NCI-H128 (cell line): Measurements from ENCODE around the gene BBIP1.
A peak's percentile ranks its signal among the peaks of the same experiment; 100 is the strongest.

Source experiments
- DNase-seq: peaks from one replicate; lab custom pipeline; 2025; ENCODE audit not compliant: unreplicated experiment; lab: John Stamatoyannopoulos, UW

Gene BBIP1, protein sequence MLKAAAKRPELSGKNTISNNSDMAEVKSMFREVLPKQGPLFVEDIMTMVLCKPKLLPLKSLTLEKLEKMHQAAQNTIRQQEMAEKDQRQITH

DNA sequence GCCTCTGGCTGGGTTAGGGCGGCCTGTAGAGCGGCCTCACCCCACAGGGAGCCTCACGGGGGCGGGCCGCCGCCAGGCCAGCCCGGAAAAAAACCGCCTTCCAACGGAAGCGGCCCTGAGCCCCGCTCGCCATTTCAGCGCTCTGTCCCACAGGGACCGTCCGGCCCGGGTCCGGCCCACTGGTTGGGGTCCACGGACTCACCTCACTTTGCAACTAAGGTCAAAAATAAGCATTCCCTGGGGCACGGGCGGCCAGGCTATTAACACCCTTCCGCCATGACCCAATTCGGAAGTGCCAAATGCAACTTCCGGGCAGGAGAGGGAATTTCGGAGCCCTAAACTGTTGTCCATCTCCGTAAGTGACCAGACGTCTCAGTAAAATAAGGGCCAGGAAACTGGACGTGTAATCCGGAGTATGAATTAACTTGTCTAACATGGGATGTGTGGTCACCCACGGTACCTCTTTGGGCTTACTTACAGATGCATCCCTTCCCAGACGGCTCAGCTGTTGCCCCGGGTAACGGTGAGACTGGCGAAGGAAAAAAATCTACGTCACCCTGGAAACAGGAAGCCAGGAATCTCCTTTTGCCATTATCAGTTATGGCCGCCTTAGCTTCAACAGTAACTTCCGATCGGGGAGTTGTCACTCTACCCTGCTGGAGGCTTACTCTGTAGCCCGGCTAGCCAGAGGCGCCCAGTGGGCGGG lies at the start of gene BBIP1:
Gene BBIP1 (minus strand): TSS at position 538 of the 706 bp plus-strand sequence. CDS start 1,023 bp downstream, outside the sequence.
- peak; percentile 95 for DNase-seq

DNA sequence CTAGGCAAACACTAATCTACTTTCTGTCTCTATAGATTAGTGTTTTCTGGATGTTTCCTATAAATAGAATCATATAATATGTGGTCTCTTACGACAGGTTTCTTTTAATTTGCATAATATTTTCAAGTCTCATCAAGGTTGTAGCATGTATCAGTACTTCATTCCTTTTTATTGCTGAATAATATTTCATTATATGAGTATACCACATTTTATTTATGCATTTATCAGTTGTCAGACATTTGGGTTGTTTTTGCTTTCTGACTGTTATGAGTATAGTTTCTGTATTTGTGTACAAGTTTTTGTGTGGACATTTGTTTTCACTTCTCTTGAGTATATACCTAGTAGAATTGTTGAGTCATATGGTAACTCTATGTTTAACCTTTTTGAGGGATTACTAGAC lies 48.7 kb upstream of the BBIP1 start:
- DNase-seq = no peak

DNA sequence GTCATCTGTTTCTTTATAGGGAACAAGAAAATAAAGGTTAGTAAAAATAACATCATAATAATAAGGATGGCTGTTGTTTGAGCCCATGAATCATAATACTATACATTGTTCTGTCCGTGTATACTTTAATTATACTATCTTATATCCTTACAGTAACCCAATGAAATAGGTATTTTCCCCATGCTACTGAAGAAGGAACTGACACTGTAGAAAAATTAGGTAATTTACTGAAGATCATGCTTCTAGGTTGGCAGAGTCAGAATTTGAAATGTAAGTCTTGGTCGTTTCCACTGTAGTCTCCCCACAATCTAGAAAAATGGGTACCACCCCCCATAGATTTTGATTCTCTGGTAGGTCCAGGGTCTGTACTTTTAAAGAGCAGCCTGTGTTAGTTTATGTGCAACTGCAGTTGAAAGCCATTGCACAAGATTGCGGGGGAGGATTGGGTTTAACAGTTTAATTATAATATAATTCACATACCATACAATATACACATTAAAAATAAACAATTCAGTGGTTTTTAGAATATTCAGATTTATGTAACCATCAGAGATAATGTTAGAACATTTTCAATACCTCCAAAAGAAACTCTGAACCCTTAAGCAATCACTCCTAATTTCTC lies 48.1 kb upstream of the BBIP1 start:
- DNase-seq = no peak

DNA sequence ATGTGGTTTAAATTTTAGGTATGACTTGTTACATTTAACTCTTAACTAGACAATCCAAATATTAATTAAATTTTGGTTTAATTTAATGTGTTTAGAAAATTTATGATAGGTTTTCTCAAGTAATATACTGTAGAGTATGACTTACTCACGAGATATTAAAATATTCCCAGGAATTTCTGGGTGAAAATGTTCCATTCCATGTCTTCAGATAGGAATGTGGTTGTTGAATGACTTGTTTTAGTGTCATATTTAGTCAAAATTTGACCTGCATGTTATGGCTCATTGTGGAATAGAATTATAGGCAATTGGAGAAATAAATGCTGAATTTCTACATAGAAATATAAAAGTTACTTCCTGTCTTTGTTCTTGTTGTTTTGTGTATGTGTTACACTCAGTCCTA lies 47.2 kb upstream of the BBIP1 start:
- no peak for DNase-seq

DNA sequence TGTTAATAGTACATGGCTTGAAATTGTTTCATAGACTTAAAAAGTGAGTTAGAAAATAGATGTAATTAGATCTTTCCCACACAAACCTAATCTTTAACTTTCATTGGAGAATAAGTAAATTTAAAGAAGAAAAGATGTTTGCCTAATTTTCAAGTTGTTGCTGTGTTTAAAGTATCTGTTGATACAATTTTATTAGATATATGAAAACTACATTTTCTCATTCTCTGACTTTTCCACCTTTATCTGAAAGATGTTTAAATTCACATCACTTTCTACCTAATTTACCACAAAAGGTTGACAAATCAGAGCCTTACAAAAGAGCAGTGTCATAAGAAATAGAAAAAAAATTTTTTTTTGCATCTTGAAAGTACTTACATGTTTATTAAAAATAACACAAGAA lies 46.2 kb upstream of the BBIP1 start:
- no peak for DNase-seq

DNA sequence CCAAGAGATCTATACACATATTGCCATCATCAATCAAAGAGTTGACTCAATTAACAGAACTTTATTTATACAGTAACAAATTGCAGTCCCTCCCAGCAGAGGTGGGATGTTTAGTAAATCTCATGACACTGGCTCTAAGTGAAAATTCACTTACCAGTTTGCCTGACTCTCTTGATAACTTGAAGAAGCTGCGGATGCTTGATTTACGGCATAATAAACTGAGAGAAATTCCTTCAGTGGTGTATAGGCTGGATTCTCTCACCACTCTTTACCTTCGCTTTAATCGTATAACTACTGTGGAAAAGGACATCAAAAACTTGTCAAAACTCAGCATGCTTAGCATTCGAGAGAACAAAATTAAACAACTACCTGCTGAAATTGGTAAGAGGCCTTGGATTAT lies 45.7 kb upstream of the BBIP1 start:
- no peak for DNase-seq

DNA sequence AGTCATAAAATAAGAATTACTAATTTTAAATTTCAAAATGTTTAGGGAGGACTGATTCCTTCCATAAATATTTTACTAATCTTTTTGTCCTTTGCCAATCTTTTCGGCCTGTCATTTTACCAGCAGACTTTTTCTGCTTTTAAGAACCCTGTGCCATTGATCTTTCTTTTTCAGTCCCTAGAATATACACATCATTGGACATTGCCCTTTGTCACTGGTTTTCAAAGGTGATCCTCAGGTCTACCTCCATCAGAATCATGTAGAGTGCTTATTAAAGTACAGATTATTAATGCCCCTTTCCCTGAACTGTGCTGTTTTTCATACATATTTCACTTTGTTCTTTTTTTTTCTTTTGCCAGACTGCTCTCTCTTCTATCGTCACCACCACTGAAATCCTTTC lies 44.2 kb upstream of the BBIP1 start:
- no peak for DNase-seq

DNA sequence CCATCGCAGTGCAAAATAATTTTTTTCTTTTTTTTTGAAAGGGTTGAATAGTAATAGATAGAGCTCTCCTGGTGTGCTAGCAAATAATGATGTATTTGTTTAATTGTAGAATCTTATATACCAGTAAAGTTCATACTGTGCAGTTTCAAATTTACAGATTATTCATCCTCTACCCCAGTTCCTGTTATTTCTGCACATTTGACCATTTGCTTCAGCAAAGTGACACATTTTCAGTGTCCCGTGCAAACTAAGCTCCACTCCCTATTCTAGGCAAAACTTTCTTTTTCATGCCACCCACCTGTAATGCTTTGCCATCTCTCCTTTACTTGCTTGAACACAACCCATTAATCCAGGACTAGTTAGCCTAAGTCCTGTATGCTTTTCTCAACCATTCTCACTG lies 43.5 kb upstream of the BBIP1 start:
- no peak for DNase-seq

DNA sequence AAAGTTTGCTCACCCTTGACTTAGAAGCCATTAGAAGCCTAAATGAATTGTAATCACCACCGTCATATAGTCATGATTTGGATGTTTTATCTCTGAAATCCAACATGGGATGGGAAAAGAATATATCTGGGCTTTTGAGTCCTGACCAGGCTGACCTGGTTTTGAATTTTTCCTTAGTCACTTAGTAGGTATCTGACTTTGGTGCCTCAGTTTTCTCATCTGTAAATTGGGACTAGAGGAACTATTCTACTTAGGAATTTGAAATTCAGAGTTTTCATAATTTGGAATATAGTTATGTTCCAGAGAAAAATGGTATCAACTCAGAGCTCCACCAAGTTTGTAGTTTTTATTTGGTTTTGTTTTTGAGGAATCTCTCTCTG lies 41.3 kb upstream of the BBIP1 start:
- no peak for DNase-seq

DNA sequence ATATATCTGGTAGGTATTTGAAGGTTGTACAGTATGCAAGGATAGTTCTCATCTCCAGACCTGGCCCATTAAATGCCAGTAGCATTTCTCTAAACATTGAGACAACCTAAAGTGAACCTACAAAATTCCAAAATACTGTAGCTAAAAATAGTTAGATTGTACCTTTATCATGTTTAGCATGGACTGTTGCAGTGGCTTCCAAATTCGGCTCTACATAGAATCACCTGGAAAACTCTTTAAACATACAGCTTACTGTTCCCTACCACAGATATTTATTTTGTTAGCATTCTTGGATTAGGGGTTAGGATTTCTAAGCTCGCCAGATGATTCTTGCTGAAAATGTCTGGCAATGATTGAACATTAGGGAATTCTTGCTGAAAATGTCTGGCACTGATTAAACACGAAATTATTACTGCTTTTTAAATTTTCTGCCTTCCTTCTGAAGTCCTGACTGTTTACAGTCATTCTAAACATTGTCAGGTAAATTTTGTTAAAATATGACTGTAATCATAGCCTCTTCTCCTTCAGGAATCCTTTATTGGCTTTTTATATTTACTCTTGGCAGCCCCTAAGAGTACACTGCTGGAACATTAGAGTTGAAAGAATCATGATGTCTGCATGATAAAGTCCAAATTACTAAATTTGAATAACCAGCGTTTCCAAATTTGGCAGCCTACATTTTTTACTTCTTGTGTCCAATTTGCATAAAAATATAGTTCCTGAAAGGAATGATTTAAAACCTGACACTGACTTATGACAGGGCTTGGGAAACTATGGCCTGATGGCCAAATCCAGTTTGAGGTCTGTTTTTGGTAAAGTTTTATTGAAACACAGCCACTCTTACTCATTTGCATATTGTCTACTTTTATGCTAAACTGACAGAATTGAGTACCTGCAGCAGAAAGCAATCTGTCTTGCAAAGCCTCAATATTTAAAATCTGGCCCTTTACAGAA lies 40.7 kb upstream of the BBIP1 start:
- no peak for DNase-seq

DNA sequence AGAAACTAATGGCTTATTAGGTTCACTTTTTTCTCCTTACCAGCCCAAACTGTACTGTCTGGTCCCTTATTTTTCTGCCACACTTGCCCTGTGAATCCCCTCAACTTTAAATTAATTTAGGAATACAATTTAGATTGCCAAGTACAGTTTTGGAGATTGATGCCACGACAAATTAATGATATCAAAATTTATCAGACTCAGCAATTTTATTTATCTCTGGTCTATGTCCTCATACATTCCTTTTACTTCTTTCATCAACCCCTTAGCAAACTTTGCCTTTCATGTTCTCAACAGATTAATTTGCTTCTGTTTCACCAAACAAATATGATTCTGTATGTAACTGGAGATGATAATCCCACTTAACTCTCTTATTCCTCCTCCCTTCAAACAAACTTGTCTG lies 38.6 kb upstream of the BBIP1 start:
- no peak for DNase-seq

DNA sequence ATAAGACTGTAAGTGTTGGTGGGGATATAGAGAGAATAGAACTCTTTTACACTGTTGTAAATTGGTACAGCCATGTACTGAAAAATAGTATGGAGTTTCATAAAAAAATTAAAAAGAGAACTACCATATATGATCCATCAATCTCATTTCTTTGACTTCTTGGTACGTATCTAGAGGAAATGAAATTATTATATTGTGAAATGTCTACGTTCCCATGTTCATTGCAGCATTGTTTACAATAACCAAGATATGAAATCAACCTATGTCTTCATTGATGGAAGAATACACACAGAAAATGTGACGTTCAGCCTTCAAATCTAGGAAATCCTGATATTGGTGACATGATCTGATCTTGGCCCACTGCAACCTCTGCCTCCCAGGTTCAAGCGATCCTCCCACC lies 32.4 kb upstream of the BBIP1 start:
- DNase-seq = no peak

DNA sequence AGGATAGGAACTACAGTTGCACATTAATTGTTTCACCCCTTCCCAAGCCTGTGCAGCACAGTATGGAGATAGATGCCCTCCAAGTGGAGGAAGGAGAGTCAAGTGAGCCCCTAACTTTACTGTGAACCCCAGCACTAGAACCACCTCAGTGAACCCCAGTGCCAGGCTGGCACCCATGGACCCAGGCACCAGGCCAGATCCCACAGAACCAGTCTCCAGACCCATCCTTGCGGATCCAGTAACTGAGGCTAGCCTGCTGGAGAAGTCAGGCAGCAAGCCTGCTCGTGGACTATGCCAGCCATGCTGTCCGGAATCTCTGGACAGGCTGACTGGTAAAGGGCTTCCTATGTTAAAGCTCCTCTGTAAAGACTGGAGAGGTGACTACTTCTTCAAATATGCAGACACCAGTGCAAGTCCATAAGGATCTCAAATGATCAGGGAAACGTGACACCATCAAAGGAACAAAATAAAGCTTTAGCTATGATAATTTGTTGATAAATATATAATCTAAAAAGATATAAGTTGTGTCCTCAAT lies 28.1 kb upstream of the BBIP1 start:
- DNase-seq = no peak

DNA sequence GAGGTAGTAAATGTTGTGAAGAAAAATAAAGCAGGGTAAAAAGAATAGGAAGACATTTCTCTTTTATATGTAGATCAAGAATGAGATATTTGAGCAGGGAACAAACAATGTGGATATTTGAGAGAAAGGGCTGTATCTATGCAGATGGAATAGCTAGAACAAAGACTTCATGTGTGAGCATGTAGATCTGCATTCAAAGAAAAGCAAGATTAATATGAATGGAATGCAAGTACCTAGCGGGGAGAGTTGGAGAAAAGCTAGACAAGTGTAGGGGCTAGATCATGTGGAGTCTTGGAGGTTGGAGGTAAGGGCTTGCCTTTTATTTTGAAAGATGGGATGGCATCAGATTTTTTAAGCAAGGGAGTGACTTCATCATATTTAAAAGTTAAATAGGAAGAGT lies 27.5 kb upstream of the BBIP1 start:
- DNase-seq = no peak

DNA sequence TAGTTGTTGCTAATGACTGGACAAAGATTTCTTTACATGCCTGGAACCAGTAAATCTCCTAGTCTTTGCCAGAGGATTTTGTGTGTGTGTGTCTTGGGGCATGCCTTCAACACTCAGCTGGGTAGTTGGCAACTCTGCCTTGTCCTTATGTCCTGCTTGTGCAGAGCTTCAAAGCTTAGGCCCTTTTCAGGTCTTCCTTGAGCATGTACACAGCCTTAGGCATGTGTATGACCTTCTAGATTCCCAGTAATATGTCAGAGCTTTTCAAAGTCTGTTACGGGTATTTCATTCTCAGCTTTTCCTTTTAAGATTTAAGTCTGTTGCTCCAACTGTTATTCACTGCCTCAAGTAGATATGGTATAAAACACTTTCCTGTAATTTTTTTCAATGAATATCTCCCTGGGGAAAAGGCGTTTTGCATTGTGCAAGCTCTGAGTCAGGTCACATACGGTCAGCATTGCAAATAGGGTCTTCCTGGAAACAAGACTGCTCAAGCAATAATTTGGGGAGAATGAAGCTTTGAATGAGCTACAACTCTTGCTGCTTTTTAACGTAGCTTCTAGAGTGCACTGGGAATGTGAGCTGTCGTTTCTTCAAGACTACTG lies 25.9 kb upstream of the BBIP1 start:
- no peak for DNase-seq

DNA sequence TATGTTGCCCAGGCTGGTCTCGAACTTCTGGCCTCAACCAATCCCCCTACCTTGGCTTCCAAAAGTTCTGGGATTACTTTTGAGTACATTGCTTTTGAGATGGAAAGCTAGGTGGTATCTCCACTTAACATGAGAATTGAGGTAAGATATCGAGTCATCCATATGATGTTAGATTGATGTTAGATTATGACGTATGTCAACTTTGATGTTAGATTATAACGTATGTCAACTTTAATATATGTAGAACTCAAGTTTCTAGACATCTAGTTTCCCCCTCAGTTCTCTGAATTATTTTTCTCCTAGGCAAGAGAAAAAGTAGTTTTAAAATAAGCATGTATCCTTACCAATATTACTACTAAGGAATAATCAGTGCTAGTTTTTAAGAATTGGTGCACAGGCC lies 20.4 kb upstream of the BBIP1 start:
- no peak for DNase-seq

DNA sequence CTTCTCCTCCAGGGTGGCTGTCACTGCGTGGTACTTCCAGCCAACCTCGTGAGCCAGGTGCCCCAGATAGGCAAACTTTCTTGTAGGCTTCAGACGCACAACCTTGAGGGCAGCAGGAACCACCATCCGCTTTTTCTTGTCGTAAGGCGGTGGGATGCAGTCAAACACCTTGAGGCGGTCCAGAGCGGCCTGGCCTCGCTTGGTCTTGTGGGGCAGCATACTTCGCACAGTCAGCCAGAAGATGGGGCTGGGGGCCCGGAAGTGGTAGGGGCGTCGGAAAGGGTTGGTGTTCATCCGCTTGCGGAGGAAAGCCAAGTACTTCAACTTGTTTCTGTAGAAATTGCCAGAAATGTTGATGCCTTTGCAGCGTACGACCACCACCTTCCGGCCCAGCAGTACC lies 17.8 kb upstream of the BBIP1 start:
- no peak for DNase-seq

DNA sequence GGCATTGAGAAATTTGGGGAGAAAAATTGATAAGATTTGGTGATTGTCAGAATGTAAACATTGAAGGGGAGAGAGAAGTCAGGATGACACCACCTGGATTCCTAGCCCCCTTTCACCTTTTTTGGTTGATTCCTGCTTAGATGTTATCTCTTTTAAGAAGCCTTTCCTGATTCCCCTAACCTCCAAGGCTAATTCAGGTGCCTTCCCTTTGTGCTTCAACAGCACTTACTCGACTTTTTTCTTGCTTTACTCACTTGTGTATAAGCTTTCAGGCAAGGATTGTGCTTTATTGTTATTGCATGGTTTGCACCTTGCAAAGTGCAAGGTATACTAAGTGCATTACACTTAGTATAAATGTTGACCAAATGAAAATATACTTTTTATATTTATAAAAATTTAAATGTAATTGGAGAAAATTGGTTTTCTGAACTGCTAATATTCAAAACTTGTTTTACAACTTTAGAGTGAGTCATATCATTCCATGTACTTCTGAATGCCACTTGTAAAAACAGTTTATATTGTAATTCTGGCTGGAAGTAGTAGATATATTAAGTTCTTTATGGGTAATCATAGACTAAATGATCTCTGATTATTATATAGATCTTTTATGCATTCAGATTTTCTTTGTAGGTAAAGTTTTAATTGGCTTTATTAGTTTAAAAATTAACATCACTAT lies 13.7 kb upstream of the BBIP1 start:
- DNase-seq = no peak

DNA sequence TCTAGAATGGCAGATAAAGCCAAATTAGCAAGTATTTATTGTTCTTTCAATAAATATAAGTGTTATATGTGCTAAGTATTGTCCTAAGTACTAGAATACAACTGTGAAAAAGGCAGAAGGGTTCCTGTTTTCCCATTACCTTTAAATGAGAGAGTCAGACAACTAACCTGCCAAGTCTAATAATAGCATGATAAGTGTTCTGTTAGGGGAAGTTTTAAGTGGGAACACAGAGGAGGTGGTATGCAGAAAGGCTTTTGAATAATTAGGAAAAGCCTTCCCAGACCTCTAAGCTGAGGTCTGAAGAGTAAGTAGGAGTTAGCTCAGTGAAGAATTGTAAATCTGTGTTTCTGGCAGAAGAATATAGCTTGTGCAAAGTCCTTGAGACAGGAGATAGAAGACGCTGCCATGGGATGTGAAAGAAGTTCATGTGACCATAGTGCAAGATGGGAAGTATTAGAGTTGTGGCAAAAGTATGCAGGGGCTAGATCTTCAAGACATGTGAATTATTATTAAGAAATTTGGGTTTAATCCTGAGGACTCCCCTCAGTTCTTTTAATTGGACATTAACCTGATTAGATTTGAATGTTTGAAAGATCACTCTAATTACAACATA lies 12.9 kb upstream of the BBIP1 start:
- DNase-seq = no peak

DNA sequence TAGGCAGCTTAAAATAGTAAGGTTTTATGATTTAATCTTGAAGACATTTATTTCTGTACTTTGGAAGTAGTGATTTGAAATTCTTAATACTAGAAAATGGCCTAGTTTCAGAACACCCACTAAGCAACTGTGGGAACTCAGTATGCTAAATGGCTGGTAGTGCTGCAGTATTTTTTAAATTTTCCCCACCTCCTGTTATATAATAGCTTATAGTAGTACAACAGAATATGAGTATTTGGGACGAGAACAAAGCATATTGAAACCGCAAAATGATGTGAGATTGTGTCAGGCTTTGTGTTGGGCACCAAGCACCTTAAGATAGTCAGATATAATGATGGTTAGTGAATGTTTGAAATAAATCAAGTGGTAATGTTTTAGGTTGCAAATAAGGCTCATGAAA lies 8.5 kb upstream of the BBIP1 start:
- DNase-seq = no peak
